HG02610 (cell line): ENCODE measurements around the gene RPL31.

Source experiments
- ATAC-seq: cut with Tn5 transposase; IDR thresholded peaks from one replicate; pipeline ENCODE4 v1.9.1; 2021; ENCODE audit warnings: mild to moderate bottlenecking, moderate library complexity; ENCODE audit not compliant: unreplicated experiment

The RPL31 gene

DNA sequence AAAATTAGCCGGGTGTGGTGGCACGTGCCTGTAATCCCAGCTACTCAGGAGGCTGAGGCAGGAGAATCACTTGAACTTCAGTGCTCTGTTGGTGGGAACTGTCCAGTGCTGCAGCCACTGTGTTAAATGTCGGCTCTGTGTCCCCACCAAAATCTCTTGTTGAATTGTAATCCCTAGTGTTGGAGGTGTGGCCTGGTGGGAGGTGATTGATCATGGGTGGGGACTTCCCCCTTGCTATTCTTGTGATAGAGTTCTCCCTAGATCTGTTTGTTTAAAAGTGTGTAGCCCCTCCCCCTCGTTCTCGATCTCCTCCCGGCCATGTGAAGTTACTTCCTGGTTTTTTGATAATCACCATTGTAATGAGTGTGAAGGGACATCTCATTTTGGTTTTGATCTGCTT, 9.8 kb upstream of the RPL31 start:
- no peak for ATAC-seq

DNA sequence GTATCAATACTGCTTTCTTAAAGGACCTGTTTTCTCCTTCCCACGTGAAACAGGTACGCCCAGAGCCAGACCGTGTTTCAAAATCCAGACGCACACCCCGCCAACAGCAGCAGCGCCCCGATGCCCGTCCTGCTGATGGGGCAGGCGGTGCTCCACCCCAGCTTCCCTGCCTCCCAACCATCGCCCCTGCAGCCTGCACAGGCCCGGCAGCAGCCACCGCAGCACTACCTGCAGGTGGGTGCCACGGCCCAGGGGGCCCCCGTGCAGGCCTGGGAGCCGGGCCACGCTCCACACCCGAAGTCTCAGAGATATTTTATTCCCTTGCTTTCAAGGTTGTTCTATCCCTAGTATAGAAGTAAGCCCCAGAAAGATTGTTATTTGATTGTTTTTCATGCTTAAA, 8.8 kb upstream of the RPL31 start:
- ATAC-seq: no peak

DNA sequence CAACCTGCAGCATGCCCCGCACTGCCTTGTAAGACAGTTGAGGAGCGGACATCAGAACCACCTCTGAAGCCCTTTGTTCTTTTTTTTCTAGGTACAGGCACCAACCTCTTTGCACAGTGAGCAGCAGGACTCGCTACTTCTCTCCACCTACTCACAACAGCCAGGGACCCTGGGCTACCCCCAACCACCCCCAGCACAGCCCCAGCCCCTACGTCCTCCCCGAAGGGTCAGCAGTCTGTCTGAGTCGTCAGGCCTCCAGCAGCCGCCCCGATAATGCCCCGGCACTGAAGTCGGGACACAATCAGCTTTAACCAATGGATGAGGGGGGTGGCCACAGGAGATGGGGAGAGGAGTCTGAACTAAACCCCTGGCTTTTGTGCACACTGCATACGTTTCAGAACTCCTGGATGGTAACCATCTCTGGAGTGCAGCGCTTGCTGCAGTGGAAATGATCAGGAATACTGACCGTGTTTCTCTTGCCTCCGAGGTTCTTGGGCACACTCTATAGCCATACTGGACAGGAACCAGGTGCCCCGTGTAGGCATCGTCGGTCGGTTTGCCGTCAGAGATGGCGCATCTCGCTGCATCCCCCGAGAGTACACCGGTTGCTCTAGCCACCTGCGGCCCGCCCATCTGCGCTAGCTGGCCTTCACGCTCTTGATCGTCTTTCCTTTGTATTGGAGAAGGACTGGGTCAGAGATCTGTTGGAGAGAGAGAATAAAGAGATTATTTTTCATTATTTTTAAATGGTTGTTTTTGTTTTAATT, 6.6 kb upstream of the RPL31 start:
- ATAC-seq: no peak

DNA sequence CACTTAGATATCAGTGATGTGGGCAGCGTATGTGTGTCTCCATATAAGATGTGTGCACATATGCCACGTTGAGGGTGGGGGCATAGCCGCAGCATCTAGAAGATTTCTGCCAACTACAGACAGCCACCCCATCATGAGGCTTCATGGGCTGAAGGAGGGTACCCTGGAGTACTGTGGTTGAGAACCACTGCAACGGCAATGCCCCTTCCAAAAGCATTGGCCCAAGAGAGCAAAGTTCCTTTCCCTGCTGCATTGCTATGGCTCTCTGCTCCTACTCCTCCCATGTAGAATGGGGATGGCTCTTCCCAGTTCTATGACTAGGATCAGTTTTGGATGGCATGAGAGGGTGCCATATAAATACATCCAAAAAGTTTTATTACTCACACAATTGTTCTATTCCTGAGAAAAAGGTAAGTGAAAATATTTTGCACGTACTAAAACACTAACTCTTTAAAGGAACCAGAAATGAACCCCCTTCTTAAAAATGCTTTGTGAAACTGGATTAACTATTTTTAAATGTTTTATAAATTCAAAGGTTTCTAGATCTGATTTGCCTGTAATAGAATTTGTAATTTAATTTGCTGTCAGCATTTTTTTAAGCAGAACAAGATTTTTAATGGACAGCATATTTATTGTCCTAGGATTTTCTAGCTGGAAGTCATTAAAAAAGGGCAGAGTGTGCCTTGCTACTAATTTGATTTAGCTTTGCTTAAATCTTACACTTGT, 4.4 kb upstream of the RPL31 start:
- no peak for ATAC-seq

DNA sequence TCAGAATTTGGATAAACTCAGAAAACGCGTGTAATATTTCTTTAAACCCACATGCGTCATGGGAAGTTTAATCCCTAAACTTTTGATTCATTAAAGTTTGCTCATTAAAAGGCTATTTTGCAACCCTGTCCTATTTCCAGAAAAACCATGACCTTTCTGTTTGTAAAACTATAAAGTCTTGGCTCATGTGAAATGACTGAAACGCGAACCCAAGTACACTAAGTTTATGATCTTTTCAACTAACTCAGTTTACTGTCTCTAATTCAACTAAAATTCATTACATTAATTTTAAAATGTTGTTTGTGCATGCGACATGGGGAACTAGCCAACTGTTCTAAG, 3.9 kb upstream of the RPL31 start:
- no peak for ATAC-seq

DNA sequence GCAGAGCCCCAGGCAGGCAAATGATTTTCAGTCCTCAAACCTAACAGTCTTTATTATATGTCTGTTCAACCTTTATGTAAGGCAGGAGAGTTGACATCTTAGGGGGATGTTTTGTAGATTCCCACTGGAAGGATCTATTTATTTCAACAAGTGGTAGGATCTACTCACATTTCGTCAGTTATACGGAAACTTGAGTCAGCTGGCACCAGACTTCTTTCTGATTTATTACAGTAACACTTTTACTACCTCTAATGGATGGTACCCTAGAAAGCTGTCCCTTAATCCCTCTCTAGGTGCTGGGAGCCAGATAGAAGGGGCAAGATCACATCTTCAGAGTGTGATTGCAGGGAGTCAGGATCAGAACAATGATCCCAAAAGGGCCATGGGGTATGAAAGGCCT, 2.1 kb upstream of the RPL31 start:
- ATAC-seq: no peak

- ATAC-seq: no peak
These were observed 631 bp downstream of the RPL31 start for GRCh38 chr2:101002562-101003277.

DNA sequence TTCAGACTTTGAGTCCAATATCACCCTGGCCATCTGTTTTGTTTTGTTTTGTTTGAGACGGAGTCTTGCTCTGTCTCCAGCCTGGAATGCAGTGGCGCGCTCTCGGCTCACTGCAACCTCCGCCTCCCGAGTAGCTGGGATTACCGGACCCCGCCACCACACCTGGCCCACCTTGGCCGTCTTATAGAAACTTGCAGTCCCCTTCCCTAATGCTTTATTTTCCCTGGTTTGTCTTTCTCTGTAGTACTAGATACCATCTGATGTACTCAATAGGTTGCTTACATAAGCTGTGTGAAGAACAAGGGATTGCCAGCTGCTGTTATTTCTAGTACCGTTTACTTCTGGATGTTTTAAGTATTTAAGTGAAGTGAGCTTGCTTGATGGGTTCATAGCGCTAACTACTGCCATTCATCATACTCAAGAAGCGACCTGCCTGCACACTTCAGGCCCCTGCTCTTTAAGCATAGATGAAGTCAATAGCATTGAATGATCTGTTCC, 1.2 kb downstream of the RPL31 start:
- ATAC-seq: no peak

DNA sequence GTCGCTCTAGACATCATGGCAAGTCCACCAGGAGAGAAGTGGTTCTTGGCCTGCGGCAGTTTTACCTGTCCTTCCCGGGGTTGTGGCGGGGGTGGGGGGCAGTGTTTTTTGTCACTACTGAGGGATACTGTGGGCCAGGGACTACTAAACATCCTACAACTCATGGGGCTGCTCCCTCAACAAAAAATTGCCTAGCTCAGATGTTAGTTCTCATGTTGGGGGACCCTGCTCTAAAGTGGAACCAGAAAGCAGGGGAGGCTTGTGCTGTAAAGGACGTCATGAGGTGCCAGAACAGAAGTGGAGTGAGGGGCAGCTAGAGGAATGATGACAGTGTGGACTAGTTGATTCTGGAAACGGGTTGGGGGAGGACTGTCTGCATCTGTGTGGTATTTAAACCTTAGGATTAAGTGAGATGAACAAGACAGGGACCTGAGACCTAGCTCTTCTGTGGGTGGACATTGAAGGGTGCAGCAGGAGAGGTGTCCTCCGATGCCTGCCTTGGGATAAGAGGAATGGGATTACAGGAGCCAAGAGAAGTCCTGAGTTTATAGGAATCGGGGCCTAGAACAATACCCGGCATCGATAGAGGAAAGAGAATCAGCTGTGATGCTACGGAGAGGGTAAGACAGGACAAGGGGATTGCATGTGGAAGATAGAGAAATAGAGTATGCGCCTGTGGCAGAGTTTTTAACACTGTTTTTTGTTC, 2.7 kb downstream of the RPL31 start:
- ATAC-seq: no peak

DNA sequence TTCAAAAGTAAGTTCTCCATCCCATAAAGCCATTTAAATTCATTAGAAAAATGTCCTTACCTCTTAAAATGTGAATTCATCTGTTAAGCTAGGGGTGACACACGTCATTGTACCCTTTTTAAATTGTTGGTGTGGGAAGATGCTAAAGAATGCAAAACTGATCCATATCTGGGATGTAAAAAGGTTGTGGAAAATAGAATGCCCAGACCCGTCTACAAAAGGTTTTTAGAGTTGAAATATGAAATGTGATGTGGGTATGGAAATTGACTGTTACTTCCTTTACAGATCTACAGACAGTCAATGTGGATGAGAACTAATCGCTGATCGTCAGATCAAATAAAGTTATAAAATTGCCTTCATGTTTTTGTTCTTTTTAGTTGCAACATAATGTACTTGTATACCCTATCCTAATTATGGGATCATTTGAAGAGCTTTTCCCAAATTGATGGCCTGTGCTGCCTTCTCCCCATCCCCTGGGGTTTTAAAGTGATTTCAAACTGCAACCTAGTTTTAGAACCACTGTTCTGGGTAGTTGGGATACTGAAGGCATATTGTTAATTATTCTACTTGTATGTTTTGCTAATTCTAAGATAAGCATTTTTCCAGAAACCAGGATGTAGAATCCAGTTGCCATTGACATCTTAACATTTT, 4.1 kb downstream of the RPL31 start:
- ATAC-seq: no peak

DNA sequence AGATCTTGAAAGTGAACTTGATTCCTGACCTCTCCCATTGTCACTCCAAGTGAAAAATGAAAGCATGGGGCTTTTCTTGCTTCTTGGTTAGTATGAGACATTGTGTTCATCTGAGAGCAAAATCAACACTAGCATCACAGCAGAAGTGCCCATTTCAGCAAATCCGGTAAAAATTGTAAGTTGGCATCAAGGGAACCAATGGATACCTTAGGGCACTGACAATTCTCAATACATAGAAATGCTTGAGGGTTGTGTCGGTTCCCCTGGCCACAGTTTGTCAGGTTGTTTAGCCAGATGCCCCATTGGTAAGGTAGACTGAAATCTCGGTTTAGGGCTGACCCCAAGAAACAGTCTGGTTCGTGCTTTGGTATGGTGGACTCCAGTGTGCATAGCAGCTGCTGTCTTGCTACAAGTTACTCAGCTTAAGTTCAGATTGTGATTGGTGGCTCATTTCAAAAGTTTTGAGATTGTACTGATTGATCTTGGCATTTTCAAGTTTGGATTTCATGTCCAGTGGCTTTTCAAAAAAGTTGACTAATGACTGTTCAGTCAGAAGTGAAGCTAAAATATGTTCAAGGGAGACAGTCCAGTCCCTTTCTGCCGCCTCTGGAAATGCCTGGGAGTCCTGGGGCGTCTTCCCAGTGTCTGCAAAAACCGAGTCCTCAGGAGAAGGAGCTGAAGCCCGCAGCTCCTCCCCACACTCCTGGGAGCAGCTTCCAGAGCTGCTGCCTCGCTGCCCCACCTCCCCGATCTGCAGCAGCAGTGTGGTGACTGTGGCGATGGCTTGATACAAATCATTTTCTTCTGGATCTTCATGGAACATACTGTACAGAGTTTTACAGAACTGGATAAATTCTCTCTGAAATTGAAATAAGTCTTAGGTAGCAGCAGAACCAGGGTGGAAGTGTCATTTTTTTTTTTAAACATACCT, 5.6 kb downstream of the RPL31 start:
- ATAC-seq: no peak

GRCh38 chr2:101011152-101011551, 9.1 kb downstream of the RPL31 start:
- no peak for ATAC-seq

GRCh38 chr2:101012054-101012705, 10.1 kb downstream of the RPL31 start:
- ATAC-seq: peak; percentile 88

DNA sequence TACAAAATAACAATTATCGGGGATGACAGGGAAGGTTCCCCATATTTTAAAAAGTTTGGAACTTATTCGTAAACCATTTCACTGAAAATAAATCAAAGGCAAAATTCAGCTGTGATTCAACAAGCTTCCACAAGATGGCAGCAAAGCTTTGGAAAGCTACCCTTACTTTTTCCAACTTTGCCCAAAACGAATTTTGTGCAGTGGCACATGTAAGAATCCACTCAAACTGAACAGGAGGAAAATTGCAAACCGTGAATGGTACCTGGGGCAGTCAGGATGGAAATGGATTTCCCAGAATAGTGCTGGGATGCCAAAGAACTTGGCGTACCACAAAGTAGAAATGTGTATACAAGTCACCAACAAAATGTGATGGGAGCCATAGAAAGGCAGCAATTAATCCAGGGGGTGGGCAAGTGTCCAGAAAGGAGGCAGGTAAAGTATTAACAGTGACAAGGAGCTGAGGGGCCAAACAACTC, 10.7 kb downstream of the RPL31 start:
- no peak for ATAC-seq

DNA sequence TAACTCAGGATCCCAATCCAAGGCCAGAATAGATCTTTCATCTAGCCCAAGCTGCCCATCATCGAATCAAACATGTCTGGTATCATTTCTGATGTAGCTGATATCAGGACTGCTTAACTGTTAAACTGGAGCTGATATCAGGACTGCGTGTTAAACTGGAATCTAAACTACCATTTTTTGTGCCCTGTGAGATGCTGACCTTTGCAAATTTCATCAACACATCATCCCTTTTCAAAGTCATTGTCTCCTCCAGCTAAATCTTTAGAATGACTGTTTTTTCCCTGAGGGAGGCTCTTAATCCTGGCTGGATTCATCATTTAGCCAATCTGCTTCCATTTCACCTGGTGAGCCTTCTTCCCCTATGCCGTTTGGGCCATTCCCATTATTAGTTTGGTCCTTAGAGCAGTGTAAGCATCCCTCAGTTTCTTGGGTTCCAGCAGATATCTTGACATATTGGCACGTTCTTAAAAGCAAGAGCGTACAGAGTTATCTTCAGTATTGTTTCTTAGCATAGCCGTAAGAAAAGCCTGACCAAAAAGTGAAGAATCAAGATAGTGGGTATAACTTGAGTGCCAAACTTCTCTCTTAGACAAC, 12.3 kb downstream of the RPL31 start:
- no peak for ATAC-seq

GRCh38 chr2:101017371-101017770, 15.3 kb downstream of the RPL31 start:
- no peak for ATAC-seq

- no peak for ATAC-seq
These were observed 16.8 kb downstream of the RPL31 start for GRCh38 chr2:101018934-101019333.

DNA sequence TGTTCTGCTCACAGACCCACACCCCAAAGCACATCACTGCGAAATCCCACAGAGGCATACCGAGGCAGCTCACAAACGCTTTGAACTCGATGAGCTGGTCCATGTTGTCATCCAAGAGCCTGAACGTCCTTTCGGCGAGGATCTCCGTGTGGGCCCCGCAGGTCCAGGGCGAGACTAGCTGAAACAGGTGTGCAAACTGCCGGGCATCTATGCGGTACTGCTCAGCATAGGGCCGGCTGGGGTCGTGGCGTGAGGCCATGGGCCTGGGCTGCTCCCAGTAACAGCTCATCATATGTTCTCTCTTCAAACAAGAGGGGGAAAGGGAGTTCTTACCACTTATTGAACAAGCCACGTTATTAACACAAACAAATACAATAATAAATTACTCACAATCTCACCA, 20.1 kb downstream of the RPL31 start:
- no peak for ATAC-seq
